Psoas muscle (tissue), 8 donors: ENCODE measurements around the gene BIRC7. TPM values are rescaled to one million over a fixed set of nuclear protein-coding genes. Genes with fewer than 3 reads are reported as not detected.

ENCODE experiments used
- ATAC-seq, 4 donors: fragments of 200-7000 bp; cut with Tn5 transposase; one replicate each; pipeline ENCODE4 v1.9.1; 2020; ENCODE audit warnings: moderate library complexity in 3 of 4, mild to moderate bottlenecking in 2 of 4
- DNase-seq, 2 donors: peaks; one replicate each; pipeline ENCODE4 v3.0.0-alpha.2; 2020
- H3K27ac ChIP-seq: fragments of 200-600 bp; one replicate; pipeline ENCODE4 v1.8.0; 2022
- H3K27me3 ChIP-seq, 3 donors: fragments of 200-600 bp in 1 of 3; one replicate each; pipeline versions ENCODE4 v1.6.1 to v1.8.0; 2013 to 2022; ENCODE audit warnings: low read length in 2 of 3, mild to moderate bottlenecking in 2 of 3, moderate library complexity in 1 of 3; ENCODE audit not compliant: insufficient read depth in 3 of 3
- H3K36me3 ChIP-seq, 2 donors: fragments of 200-600 bp in 1 of 2; one replicate each; pipeline versions ENCODE4 v1.6.1 to v1.8.0; 2013 to 2022; ENCODE audit warnings: low read depth in 1 of 2, mild to moderate bottlenecking in 1 of 2, moderate library complexity in 1 of 2; ENCODE audit not compliant: insufficient read depth in 1 of 2
- H3K4me1 ChIP-seq: fragments of 200-600 bp; one replicate; pipeline ENCODE4 v1.8.0; 2022
- H3K4me3 ChIP-seq: fragments of 200-600 bp; one replicate; pipeline ENCODE4 v1.8.0; 2022; ENCODE audit warnings: mild to moderate bottlenecking
- H3K9me3 ChIP-seq: fragments of 200-600 bp; one replicate; pipeline ENCODE4 v1.8.0; 2022
- WGBS, 3 donors: extraction: QIAGEN DNeasy Blood & Tissue Kit; methylation state at CpG; one replicate each; pipeline versions ENCODE4 v1.1.6 to v1.1.7; 2013; 5-methylcytosine and 5-hydroxymethylcytosine counted together
- intact Hi-C, 2 donors: fragments of 100-400 bp; cut with DNase I; formaldehyde crosslinking; loops; one replicate each; pipeline versions ENCODE4 v1.11.0 to v1.14.2; 2022
- polyA plus RNA-seq, 3 donors: library from polyadenylated mRNA; stranded (reverse); fragments of 200-250 nt; gene quantifications; one replicate each; pipeline ENCODE4 v1.2.3, GENCODE V29; 2013
- total RNA-seq, 4 donors: library from RNA; stranded (reverse); fragmentation: NEBNext Ultra II Directional in 2 of 4; extraction: Animal tissue kit (Norgen Biotek cat#: 25700) in 2 of 4; gene quantifications; one replicate each; pipeline versions ENCODE4 v1.2.1 to v1.2.4, GENCODE V29; 2021 to 2023
- TF ChIP-seq, protein P1 (sequence below): fragments of 200-600 bp; IDR thresholded peaks from one replicate; pipeline ENCODE4 v1.8.0; 2022; ENCODE audit warnings: antibody characterized with exemption
- donor health status: healthy with polysubstance abuse.
- donor health status: DM: no; HTN: no; CAD: no; lungs with moderate emphysema.
- donor health status: Bipolar disorder and iron deficiency.
- donor health status: healthy.
- donor health status: DM: yes; HTN: yes; CAD: no.
- donor health status: DM: no; HTN: no; CAD: no.
- donor health status: DM: no; HTN: no; CAD: no.
- donor health status: DM: yes; HTN: yes; CAD: no.

Gene BIRC7
- total and polyA plus RNA-seq, 7 donors, result 0.04 TPM; not detected in 6

DNA sequence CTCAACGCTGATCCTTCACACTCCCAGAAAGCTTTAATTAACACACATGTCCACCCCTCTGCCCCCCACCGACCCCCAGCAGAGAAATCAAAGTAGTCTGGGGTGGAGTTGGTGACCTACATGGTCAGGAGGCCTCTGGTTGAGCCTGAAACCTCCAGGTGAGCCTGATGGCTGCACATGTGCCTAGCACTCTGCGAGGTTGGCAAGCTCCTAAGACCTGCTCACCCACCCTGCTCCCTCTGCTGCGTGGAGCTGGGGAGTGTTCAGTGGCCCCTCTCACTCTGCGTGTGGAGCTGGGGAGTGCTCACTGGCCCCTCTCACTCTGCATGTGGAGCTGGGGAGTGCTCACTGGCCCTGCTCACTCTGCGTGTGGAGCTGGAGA is 11.9 kb upstream of the BIRC7 start:
- intact Hi-C loops, result loop anchor here in 1 of 2 donors (5.0 kb wide), 2 partner anchors 58 to 158 kb away; no protein-coding TSS in a partner anchor
- no peaks in the 10 kb centered on the region for H3K36me3 ChIP-seq
- TF ChIP-seq, protein P1, sequence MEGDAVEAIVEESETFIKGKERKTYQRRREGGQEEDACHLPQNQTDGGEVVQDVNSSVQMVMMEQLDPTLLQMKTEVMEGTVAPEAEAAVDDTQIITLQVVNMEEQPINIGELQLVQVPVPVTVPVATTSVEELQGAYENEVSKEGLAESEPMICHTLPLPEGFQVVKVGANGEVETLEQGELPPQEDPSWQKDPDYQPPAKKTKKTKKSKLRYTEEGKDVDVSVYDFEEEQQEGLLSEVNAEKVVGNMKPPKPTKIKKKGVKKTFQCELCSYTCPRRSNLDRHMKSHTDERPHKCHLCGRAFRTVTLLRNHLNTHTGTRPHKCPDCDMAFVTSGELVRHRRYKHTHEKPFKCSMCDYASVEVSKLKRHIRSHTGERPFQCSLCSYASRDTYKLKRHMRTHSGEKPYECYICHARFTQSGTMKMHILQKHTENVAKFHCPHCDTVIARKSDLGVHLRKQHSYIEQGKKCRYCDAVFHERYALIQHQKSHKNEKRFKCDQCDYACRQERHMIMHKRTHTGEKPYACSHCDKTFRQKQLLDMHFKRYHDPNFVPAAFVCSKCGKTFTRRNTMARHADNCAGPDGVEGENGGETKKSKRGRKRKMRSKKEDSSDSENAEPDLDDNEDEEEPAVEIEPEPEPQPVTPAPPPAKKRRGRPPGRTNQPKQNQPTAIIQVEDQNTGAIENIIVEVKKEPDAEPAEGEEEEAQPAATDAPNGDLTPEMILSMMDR, result no peak
- 72 to 77% (median 74%) methylated on average over 5 to 6 of the region's 6 CpGs for whole genome bisulfite sequencing, 3 donors
- no peak for ATAC-seq
- no peak for DNase-seq
- H3K27me3 ChIP-seq, result peaks cover 0 to 10% (median 2%) of the 10 kb centered on the region in 3 donors
- no peak overlapping the region for H3K27ac ChIP-seq
- no peak overlapping the region for H3K4me3 ChIP-seq
- H3K9me3 ChIP-seq, result no peaks in the 10 kb centered on the region
- H3K4me1 ChIP-seq, result no peaks in the 10 kb centered on the region

DNA sequence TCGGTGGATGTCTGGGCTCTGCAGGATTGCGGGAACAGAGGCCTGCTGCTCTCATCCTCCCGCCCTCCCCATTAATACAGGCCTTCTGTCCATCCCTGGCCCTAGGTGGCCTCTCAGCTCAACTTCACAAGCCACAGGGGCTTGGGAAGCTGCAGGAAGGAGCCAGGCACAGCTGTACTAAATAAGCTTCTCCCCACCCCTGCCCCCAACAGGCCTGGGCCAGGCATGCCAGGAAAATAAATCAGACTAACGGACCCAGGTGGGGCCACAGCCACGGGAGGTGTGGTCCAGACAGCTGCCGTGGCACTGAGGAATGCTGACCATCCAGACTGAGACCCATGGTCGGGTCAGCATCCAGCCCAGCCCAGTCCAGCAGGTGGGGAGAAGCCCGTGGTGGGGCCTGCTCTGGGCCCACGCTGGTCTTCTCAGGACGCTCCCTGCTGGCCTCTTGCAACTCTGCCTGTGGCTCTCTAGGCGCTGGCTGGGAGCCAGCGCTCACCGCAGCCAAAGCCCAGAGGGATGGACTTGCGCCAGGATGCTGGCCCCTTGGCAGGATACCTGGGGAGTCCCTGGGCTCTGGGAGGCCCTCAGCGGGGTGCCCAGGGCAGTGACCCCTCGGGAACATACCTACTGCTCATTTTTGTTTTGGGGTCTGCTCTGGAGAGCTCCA is 11.2 kb upstream of the BIRC7 start:
- H3K4me1 ChIP-seq, result no peaks in the 10 kb centered on the region
- WGBS, 3 donors, result 22 to 29% (median 27%) methylated on average over 16 of the region's 16 CpGs
- intact Hi-C loops, result loop anchor here in 1 of 2 donors (5.0 kb wide), 2 partner anchors 58 to 158 kb away; no protein-coding TSS in a partner anchor
- H3K27me3 ChIP-seq, result peaks cover 0 to 17% (median 2%) of the 10 kb centered on the region in 3 donors
- H3K9me3 ChIP-seq, result no peaks in the 10 kb centered on the region
- no peak overlapping the region for H3K27ac ChIP-seq
- no peaks in the 10 kb centered on the region for H3K36me3 ChIP-seq
- no peak overlapping the region for H3K4me3 ChIP-seq
- DNase-seq (no peak), ATAC-seq (peak in 1 of 4 donors; percentile 31)
- TF ChIP-seq, protein P1, result no peak

DNA sequence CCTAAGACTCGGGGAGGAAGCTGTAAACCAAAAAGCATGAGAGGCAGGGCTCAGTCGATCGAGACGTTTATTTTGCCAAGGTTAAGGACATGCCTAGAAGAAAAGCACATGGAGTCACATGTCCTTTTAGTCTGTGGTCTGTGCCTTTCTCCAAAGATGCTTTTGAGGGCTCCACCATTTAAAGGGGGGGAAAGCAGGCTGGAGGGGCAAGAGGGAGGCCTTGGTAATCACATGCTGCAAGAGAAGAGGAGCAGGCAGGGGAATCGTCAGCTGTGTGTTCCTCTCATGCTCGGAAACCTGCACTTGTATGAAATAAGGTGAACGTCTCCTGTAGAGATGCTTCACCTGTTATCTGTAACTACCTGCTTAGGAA is 10.6 kb upstream of the BIRC7 start:
- DNase-seq, result no peak
- H3K9me3 ChIP-seq, result no peaks in the 10 kb centered on the region
- intact Hi-C loops, result no loop called here
- TF ChIP-seq, protein P1, result no peak
- no peaks in the 10 kb centered on the region for H3K4me1 ChIP-seq
- WGBS, 3 donors, result 38 to 42% (median 42%) methylated on average over 7 of the region's 7 CpGs
- ATAC-seq, result no peak
- H3K36me3 ChIP-seq, result no peaks in the 10 kb centered on the region
- H3K4me3 ChIP-seq, result no peak overlapping the region
- peaks cover 0 to 22% (median 2%) of the 10 kb centered on the region in 3 donors for H3K27me3 ChIP-seq
- H3K27ac ChIP-seq, result no peak overlapping the region

DNA sequence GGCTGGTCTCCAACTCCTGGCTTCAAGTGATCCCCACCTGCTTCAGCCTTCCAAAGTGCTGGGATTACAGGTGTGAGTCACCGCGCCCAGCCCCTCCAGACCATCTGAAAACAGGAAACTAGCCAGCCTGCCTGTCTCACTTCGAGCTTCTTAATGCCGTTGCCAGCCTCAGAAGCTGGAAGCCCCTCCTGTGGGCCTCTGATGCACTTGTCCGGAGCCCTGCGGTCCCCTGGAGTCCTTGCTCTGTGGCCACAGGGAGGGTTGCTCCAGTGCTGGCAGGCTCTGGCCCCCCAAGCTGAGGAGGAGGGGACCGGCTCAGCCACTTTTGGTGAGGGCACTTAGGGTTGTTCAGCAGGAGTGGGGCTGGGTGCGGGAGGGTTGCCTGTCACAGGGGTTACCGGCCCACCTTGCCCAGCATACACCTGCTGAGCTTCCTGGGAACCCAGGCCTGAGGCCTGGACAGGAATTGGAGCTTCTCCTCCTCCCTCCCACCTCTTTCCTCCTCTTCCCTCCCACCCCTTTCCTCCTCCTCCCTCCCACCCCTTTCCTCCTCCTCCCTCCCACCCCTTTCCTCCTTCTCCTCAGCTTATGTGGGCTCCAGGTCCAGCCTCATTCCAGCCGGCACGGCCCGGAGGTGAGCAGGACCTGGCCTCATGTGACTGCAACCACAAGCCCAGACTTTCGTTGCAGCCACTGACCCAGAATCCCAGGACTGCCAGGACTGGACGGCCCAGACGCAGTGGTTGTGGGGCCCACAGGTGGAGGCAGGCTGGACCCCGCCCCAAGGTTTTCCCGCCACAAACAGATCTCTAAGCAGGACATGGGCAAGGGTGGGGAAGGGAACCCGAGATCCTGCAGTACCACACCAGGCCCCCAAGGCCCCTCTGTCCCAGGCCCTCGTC is 9.4 kb upstream of the BIRC7 start:
- DNase-seq, result no peak
- WGBS, 3 donors, result 82 to 86% (median 82%) methylated on average over 18 to 19 of the region's 19 CpGs

More for the DNA sequence above, 9.4 kb upstream of the BIRC7 start:
- intact Hi-C loops, result no loop called here
- Histone ChIP-seq H3K27me3 (peaks cover 0 to 28% (median 0%) of the 10 kb centered on the region in 3 donors), H3K36me3 (no peaks in the 10 kb centered on the region), H3K27ac (no peak overlapping the region), H3K4me3 (no peak overlapping the region), H3K9me3 (no peaks in the 10 kb centered on the region), H3K4me1 (no peaks in the 10 kb centered on the region)
- ATAC-seq, result no peak
- TF ChIP-seq, protein P1, result no peak
